HL-60/S4 treated with phorbol 12-myristate 13-acetate at 8.2 ng/mL for 4 days and 3 days (cell line): ENCODE results near the gene SORL1-AS1.

Experiments used
- in situ Hi-C: fragments of 300-500 bp; cut with MboI; formaldehyde crosslinking; loops from 2 replicates; pipeline ENCODE4 v1.15.0; 2022; ENCODE audit warnings: low sequenced_read_pairs

Gene SORL1-AS1

DNA sequence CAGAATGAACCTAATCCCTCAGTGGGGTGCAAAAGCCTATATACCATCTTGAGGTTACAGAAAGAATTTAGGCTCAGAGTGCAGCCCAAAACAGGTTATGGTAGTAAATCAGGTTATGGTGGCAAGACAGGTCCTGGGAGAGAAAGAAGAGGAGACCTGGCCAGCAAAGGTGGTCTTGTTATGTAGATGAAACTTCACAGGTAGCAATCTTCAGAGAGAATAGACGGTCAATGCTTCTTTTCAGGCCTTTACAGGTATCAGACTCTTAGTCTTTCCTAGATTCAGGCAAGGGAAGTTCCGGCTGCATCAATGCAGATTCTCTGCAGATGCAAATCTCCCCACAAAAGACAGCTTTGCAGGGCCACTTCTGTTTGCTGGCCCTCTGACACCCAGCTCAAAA is 46.5 kb downstream of the SORL1-AS1 start:
- in situ Hi-C loops = no loop called here

DNA sequence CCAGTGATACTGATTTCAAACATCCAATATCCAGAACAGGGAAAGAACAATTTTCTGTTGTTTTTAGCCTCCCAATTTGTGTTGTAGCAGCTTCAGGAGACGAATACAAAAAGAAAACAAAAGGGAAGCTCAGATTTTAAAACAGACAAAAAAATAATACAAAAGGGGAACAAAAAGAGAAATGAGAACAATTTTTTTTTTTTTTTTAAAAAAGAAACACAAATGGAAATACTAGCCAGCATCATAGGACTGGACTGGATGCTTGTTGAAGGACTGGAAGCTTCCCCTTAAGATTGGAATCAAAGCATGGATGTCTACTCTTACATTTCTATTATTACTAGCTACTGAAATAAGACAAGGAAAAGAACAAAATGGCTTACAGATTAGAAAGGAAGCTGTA is 47.1 kb downstream of the SORL1-AS1 start:
- in situ Hi-C loops = no loop called here

DNA sequence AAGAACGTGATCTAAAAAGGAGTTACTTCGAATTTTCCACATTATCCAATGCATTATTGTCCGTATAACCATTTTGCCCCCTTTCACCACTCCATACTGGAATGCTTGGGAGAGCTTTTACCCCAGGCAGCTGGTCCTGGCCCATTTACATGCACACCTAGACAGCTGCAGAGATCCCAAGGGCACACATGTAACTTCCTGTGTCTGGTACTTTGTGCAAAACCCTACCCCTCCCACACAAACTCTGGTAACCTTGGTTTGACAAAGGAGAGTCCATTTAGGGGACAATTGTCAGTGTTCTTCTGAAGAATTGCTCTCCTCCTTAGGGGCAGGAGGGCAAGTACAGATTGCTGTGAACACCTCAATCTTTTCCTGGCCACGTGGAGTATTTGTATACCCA is 58.0 kb downstream of the SORL1-AS1 start:
- in situ Hi-C loops = no loop called here

DNA sequence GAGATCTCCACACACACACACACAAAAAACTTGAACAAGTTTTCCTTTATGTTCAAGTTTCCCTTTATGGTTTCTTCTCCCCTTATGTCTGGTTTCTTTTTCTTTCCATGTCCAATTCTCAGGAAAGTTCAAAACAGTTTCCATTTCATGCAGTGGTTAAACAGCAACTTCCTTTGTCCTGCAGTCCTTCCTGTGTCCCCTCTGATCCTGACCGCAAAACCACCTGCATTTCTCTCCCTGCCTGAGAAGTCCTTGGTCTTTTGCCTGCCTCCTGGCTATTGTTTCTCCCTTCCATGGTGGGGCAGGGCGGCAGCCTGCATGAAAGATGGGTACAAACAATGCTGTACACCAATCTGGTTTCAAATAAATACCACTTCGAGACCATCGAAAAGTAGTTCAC is 58.9 kb downstream of the SORL1-AS1 start:
- in situ Hi-C loops = no loop called here

- in situ Hi-C loops = no loop called here
Observed at GRCh38 chr11:121391914-121392313, 60.9 kb downstream of the SORL1-AS1 start.

DNA sequence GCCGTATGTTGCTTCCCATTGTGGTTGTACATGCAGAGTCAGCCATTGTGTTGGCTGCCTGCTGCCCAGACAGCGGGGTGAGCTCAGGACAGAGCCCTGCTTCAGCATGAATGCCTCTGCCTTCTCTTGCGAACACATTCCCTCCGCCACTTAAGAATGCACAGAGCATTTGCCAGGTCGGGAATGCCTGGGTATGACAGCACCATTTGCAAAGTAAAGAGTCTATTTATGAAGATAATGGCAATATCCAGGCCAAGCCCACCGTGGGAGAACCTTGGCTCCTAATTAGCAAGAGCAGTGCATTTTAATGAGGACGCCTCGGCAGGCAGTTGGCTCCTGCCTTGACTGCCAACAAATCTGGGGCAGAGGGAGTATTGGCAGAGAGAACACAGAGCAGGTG is 63.1 kb downstream of the SORL1-AS1 start:
- in situ Hi-C loops = no loop called here
